ENCODE data around the gene GOLGA6L7. TPM values are rescaled to one million over a fixed set of nuclear protein-coding genes. Genes with fewer than 3 reads are reported as not detected.

Gene GOLGA6L7
- total RNA-seq, 1 experiment from 2014 or later = not detected

- DNase-seq (ENCODE audit: unreplicated experiment) = no peak
- no peaks in the 10 kb centered on the region for H3K9me3 Mint-ChIP-seq (ENCODE audit: unreplicated experiment)
- no peak for TF ChIP-seq CTCF (IDR thresholded peaks at IDR 0.05; ENCODE audit: unreplicated experiment)
- POLR2A ChIA-PET = no interaction called here
- H3K4me3 Mint-ChIP-seq (ENCODE audit: unreplicated experiment) = no peak overlapping the region
- CTCF ChIA-PET = no interaction called here
- no peaks in the 10 kb centered on the region for H3K36me3 Mint-ChIP-seq (ENCODE audit: insufficient read depth, unreplicated experiment)
- H3K4me1 Mint-ChIP-seq (ENCODE audit: insufficient read depth, unreplicated experiment) = peaks cover 7% of the 10 kb centered on the region
- no TSS peak for BruUV-seq (replicated peaks)
- no peak overlapping the region for H3K27ac Mint-ChIP-seq (ENCODE audit: low read depth, unreplicated experiment)
- intact Hi-C loops (cut with micrococcal nuclease) = no loop called here
- H3K27me3 Mint-ChIP-seq (ENCODE audit: insufficient read depth, unreplicated experiment) = no peaks in the 10 kb centered on the region
Observed at GRCh38 chr15:28895146-28895545, 46.7 kb upstream of the GOLGA6L7 start.

- H3K4me3 Mint-ChIP-seq (ENCODE audit: unreplicated experiment) = no peak overlapping the region
- H3K4me1 Mint-ChIP-seq (ENCODE audit: insufficient read depth, unreplicated experiment) = peaks cover 7% of the 10 kb centered on the region
- H3K27me3 Mint-ChIP-seq (ENCODE audit: insufficient read depth, unreplicated experiment) = no peaks in the 10 kb centered on the region
- ChIA-PET CTCF (interaction anchor here (0.6 to 0.7 kb wide), 2 partner anchors 16 to 300 kb away, joined by 3 to 4 read pairs; no protein-coding TSS in a partner anchor), POLR2A (no interaction called here)
- DNase-seq (ENCODE audit: unreplicated experiment) = no peak
- H3K9me3 Mint-ChIP-seq (ENCODE audit: unreplicated experiment) = no peaks in the 10 kb centered on the region
- intact Hi-C loops (cut with micrococcal nuclease) = no loop called here
- no TSS peak for BruUV-seq (replicated peaks)
- TF ChIP-seq CTCF (IDR thresholded peaks at IDR 0.05; ENCODE audit: unreplicated experiment) = no peak
- no peak overlapping the region for H3K27ac Mint-ChIP-seq (ENCODE audit: low read depth, unreplicated experiment)
- no peaks in the 10 kb centered on the region for H3K36me3 Mint-ChIP-seq (ENCODE audit: insufficient read depth, unreplicated experiment)
Observed at GRCh38 chr15:28894631-28895030, 46.2 kb upstream of the GOLGA6L7 start.

DNA sequence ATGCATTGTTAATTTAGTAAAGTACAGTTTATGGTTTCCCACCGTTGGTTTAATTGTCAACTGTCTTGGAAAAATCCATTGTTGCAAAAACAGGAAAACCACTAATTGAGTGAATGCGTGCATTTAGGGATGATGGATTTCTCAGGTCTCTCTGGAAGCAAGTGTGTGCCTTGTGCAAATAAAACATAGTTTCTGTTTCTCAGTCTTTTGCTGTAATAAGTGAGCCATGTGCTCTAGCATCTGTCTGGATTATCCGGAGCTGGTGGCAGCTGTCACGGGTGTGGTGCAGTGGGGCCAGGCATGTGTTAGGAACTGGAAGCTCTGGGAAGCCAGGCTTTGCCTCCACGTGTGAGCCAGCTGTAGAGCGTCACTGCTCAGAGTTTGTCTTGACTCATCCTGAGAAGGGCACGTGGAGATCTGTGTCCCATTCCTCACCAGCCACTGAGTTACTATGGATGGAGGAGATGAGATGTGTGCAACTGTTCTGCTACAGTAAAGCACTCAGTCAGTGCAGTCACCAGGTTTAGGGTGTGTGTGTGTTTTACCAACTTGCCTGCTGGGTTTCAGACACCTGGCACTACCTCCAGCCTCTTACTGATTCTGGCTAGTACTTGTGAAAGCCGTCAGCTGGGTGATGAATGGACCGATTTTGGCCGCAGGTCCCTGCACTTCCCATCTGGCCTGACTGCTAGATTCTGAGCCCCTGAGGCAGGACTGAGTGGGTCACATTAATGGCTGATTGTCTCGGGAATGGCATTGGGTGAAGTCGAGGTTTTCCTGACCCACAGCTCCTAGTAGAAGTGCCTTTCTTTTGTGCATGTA lies 44.6 kb upstream of the GOLGA6L7 start:
- BruUV-seq (replicated peaks) = no TSS peak
- Mint-ChIP-seq H3K4me3 (ENCODE audit: unreplicated experiment) (no peak overlapping the region), H3K9me3 (ENCODE audit: unreplicated experiment) (no peaks in the 10 kb centered on the region), H3K27me3 (ENCODE audit: insufficient read depth, unreplicated experiment) (no peaks in the 10 kb centered on the region), H3K4me1 (ENCODE audit: insufficient read depth, unreplicated experiment) (peaks cover 7% of the 10 kb centered on the region), H3K36me3 (ENCODE audit: insufficient read depth, unreplicated experiment) (no peaks in the 10 kb centered on the region), H3K27ac (ENCODE audit: low read depth, unreplicated experiment) (no peak overlapping the region)
- no peak for TF ChIP-seq CTCF (IDR thresholded peaks at IDR 0.05; ENCODE audit: unreplicated experiment)
- no peak for DNase-seq (ENCODE audit: unreplicated experiment)
- POLR2A ChIA-PET = no interaction called here
- CTCF ChIA-PET = no interaction called here
- intact Hi-C loops (cut with micrococcal nuclease) = no loop called here

- H3K36me3 Mint-ChIP-seq (ENCODE audit: insufficient read depth, unreplicated experiment) = peaks cover 6% of the 10 kb centered on the region
- H3K27me3 Mint-ChIP-seq (ENCODE audit: insufficient read depth, unreplicated experiment) = no peaks in the 10 kb centered on the region
- H3K27ac Mint-ChIP-seq (ENCODE audit: low read depth, unreplicated experiment) = no peak overlapping the region
- H3K4me3 Mint-ChIP-seq (ENCODE audit: unreplicated experiment) = no peak overlapping the region
- ChIA-PET POLR2A (no interaction called here), CTCF (no interaction called here)
- no peak for TF ChIP-seq CTCF (IDR thresholded peaks at IDR 0.05; ENCODE audit: unreplicated experiment)
- no TSS peak for BruUV-seq (replicated peaks)
- no peaks in the 10 kb centered on the region for H3K4me1 Mint-ChIP-seq (ENCODE audit: insufficient read depth, unreplicated experiment)
- intact Hi-C loops (cut with micrococcal nuclease) = no loop called here
- DNase-seq (ENCODE audit: unreplicated experiment) = no peak
- no peaks in the 10 kb centered on the region for H3K9me3 Mint-ChIP-seq (ENCODE audit: unreplicated experiment)
Observed at GRCh38 chr15:28891588-28891987, 43.1 kb upstream of the GOLGA6L7 start.

Data from MCF 10A (cell line).